Astrocyte of the hippocampus (primary cell): ENCODE measurements around the gene ATP9A.
A peak's percentile ranks its signal among the peaks of the same experiment; 100 is the strongest.
"Not testable (repeated sequence)": the region's sequence is repeated elsewhere in the genome, so short reads cannot be mapped to it uniquely, and the experiment has no call there.

Experiments used
- DNase-seq: peaks from one replicate; pipeline ENCODE4 v3.0.0; 2011; ENCODE audit warnings: low read depth, low spot score

ATP9A gene

GRCh38 chr20:51756653-51757052, 11.5 kb downstream of the ATP9A start:
- no peak for DNase-seq

GRCh38 chr20:51753220-51753619, 15.0 kb downstream of the ATP9A start:
- DNase-seq: not testable (repeated sequence)

- peak; percentile 73 for DNase-seq
Observed at GRCh38 chr20:51752343-51752951, 15.7 kb downstream of the ATP9A start.

GRCh38 chr20:51750770-51751388, 17.3 kb downstream of the ATP9A start:
- no peak for DNase-seq

GRCh38 chr20:51750037-51750769, 18.0 kb downstream of the ATP9A start:
- DNase-seq: peak; percentile 92

GRCh38 chr20:51749674-51750036, 18.5 kb downstream of the ATP9A start:
- DNase-seq: peak; percentile 25

GRCh38 chr20:51747182-51747911, 20.8 kb downstream of the ATP9A start:
- no peak for DNase-seq

GRCh38 chr20:51745804-51746203, 22.4 kb downstream of the ATP9A start:
- DNase-seq: no peak

- DNase-seq: no peak
Observed at GRCh38 chr20:51740838-51741237, 27.4 kb downstream of the ATP9A start.

GRCh38 chr20:51740308-51740707, 27.9 kb downstream of the ATP9A start:
- DNase-seq: not testable (repeated sequence)

GRCh38 chr20:51739722-51740249, 28.4 kb downstream of the ATP9A start:
- no peak for DNase-seq

- no peak for DNase-seq
Observed at GRCh38 chr20:51738877-51739447, 29.2 kb downstream of the ATP9A start.

GRCh38 chr20:51738261-51738660, 29.9 kb downstream of the ATP9A start:
- not testable (repeated sequence) for DNase-seq

GRCh38 chr20:51736947-51737346, 31.2 kb downstream of the ATP9A start:
- DNase-seq: no peak

- DNase-seq: no peak
Observed at GRCh38 chr20:51735728-51736600, 32.2 kb downstream of the ATP9A start.

GRCh38 chr20:51734876-51735720, 33.1 kb downstream of the ATP9A start:
- DNase-seq: no peak

- DNase-seq: no peak
Observed at GRCh38 chr20:51733070-51733469, 35.1 kb downstream of the ATP9A start.

GRCh38 chr20:51732096-51732791, 35.9 kb downstream of the ATP9A start:
- peak; percentile 32 for DNase-seq

- no peak for DNase-seq
Observed at GRCh38 chr20:51731731-51732095, 36.5 kb downstream of the ATP9A start.
